Aorta (tissue), 5 donors: ENCODE results near the gene GSTM2. TPM values are rescaled to one million over a fixed set of nuclear protein-coding genes. Genes with fewer than 3 reads are reported as not detected.
A peak's percentile ranks its signal among the peaks of the same experiment; 100 is the strongest.
"Not testable (repeated sequence)": the region's sequence is repeated elsewhere in the genome, so short reads cannot be mapped to it uniquely, and the experiment has no call there.

Source experiments
- ATAC-seq: fragments of 200-7000 bp; cut with Tn5 transposase; one replicate; pipeline ENCODE4 v1.9.1; 2022; ENCODE audit warnings: moderate library complexity; ENCODE audit not compliant: low FRiP score
- DNase-seq, 2 donors: peaks; one replicate each; pipeline ENCODE4 v3.0.0-alpha.2; 2020
- H3K27ac ChIP-seq, 2 donors: one replicate each; pipeline ENCODE4 v1.5.1; 2013; ENCODE audit warnings: low read length in 2 of 2, mild to moderate bottlenecking in 2 of 2, moderate library complexity in 2 of 2, control low read depth in 1 of 2, inconsistent platforms in 1 of 2, low read depth in 1 of 2
- H3K27me3 ChIP-seq, 2 donors: one replicate each; pipeline ENCODE4 v1.6.1; 2013; ENCODE audit warnings: control low read depth in 1 of 2, low read length in 1 of 2, mild to moderate bottlenecking in 1 of 2, moderate library complexity in 1 of 2; ENCODE audit not compliant: insufficient read depth in 2 of 2, control insufficient read depth in 1 of 2
- H3K36me3 ChIP-seq, 2 donors: one replicate each; pipeline ENCODE4 v1.6.1; 2013; ENCODE audit warnings: control low read depth in 1 of 2, low read length in 1 of 2, mild to moderate bottlenecking in 1 of 2; ENCODE audit not compliant: insufficient read depth in 2 of 2, control insufficient read depth in 1 of 2
- H3K4me1 ChIP-seq, 2 donors: one replicate each; pipeline ENCODE4 v1.6.1; 2013; ENCODE audit warnings: low read length in 2 of 2, control low read depth in 1 of 2, mild to moderate bottlenecking in 1 of 2, moderate library complexity in 1 of 2; ENCODE audit not compliant: insufficient read depth in 2 of 2, control insufficient read depth in 1 of 2
- H3K4me3 ChIP-seq, 2 donors: one replicate each; pipeline ENCODE4 v1.5.1; 2013; ENCODE audit warnings: low read length in 2 of 2, control low read depth in 1 of 2, mild to moderate bottlenecking in 1 of 2
- H3K9me3 ChIP-seq: one replicate; pipeline ENCODE4 v1.6.1; 2013; ENCODE audit warnings: mild to moderate bottlenecking, low read length; ENCODE audit not compliant: control insufficient read depth
- WGBS, 2 donors: extraction: QIAGEN DNeasy Blood & Tissue Kit; methylation state at CpG; one replicate each; pipeline ENCODE4 v1.1.7; 2013; 5-methylcytosine and 5-hydroxymethylcytosine counted together
- intact Hi-C, 2 donors: fragments of 100-400 bp; cut with DNase I; formaldehyde crosslinking; loops; one replicate each; pipeline versions ENCODE4 v1.14.2 to v1.15.0; 2022
- polyA plus RNA-seq, 2 donors: library from polyadenylated mRNA; stranded (reverse); fragments of 200-250 nt; gene quantifications; one replicate each; pipeline ENCODE4 v1.2.3, GENCODE V29; 2013
- total RNA-seq, 2 donors: library from RNA; stranded (reverse); fragmentation: NEBNext Ultra II Directional; extraction: Animal tissue kit (Norgen Biotek cat#: 25700); gene quantifications; one replicate each; pipeline ENCODE4 v1.2.1, GENCODE V29; 2021
- donor health status: healthy with polysubstance abuse.
- donor health status: Bipolar disorder and iron deficiency.
- donor health status: DM: no; HTN: no; CAD: no.
- donor health status: DM: no; HTN: no; CAD: no.
- donor health status: DM: yes; HTN: yes; CAD: no.

Gene GSTM2
- total and polyA plus RNA-seq, 4 donors: 17.5 to 279 (median 92.1) TPM

- ATAC-seq, H3K9me3 ChIP-seq, DNase-seq, H3K27me3 ChIP-seq, H3K4me3 ChIP-seq, intact Hi-C loops, H3K36me3 ChIP-seq, H3K4me1 ChIP-seq, H3K27ac ChIP-seq: not testable (repeated sequence)
- 88 to 89% methylated on average over 3 of the region's 3 CpGs for WGBS, 2 donors
Measured at GRCh38 chr1:109676683-109677381, 9.0 kb downstream of the GSTM2 start.

- Histone ChIP-seq H3K27ac (no peak overlapping the region), H3K36me3 (peaks cover 0 to 1% of the 10 kb centered on the region in 2 donors), H3K27me3 (no peaks in the 10 kb centered on the region), H3K9me3 (no peaks in the 10 kb centered on the region), H3K4me1 (no peaks in the 10 kb centered on the region), H3K4me3 (no peak overlapping the region)
- DNase-seq (no peak), ATAC-seq (no peak)
- WGBS, 2 donors: 73% methylated on average over 3 of the region's 3 CpGs
- intact Hi-C loops: no loop called here
Measured at GRCh38 chr1:109677459-109677858, 9.6 kb downstream of the GSTM2 start.

- not testable (repeated sequence) for ATAC-seq
- WGBS, 2 donors: 74 to 80% methylated on average over 2 of the region's 2 CpGs
Measured at GRCh38 chr1:109678637-109679036, 10.8 kb downstream of the GSTM2 start.

GRCh38 chr1:109684777-109685176 is 16.9 kb downstream of the GSTM2 start:
- intact Hi-C loops: loop anchor here in 1 of 2 donors (5.0 kb wide), 1 partner anchor 137 kb away; the partner anchor contains the start of gene GNAI3
- not testable (repeated sequence) for DNase-seq

More at GRCh38 chr1:109678637-109679036, 10.8 kb downstream of the GSTM2 start:
- H3K9me3 ChIP-seq, H3K27ac ChIP-seq, DNase-seq, H3K4me1 ChIP-seq, intact Hi-C loops, H3K27me3 ChIP-seq, H3K36me3 ChIP-seq, H3K4me3 ChIP-seq: not testable (repeated sequence)

GRCh38 chr1:109685399-109685798 is 17.5 kb downstream of the GSTM2 start:
- DNase-seq, H3K9me3 ChIP-seq, H3K27me3 ChIP-seq, H3K4me1 ChIP-seq, H3K27ac ChIP-seq, H3K36me3 ChIP-seq, ATAC-seq, H3K4me3 ChIP-seq: not testable (repeated sequence)
- intact Hi-C loops: loop anchor here in 1 of 2 donors (5.0 kb wide), 1 partner anchor 138 kb away; the partner anchor contains the start of gene GNAI3
- WGBS, 2 donors: 59 to 60% methylated on average over 1 of the region's 1 CpG

More at GRCh38 chr1:109684777-109685176, 16.9 kb downstream of the GSTM2 start:
- not testable (repeated sequence) for H3K9me3 ChIP-seq, H3K27ac ChIP-seq, H3K27me3 ChIP-seq, H3K36me3 ChIP-seq, ATAC-seq, H3K4me1 ChIP-seq, H3K4me3 ChIP-seq
- 92 to 95% methylated on average over 6 of the region's 6 CpGs for WGBS, 2 donors

GRCh38 chr1:109685890-109686289 is 18.0 kb downstream of the GSTM2 start:
- not testable (repeated sequence) for ATAC-seq, H3K36me3 ChIP-seq, H3K4me3 ChIP-seq, H3K27me3 ChIP-seq, H3K9me3 ChIP-seq, H3K27ac ChIP-seq, DNase-seq, H3K4me1 ChIP-seq
- intact Hi-C loops: loop anchor here in 1 of 2 donors (2.0 to 5.0 kb wide), 2 partner anchors 45 to 139 kb away; partner anchors contain the start of gene GNAI3
- WGBS, 2 donors: 94% methylated on average over 4 of the region's 4 CpGs

- 16 to 18% methylated on average over 10 to 11 of the region's 11 CpGs for WGBS, 2 donors
- DNase-seq, H3K36me3 ChIP-seq, ATAC-seq, H3K27me3 ChIP-seq, H3K4me1 ChIP-seq, H3K9me3 ChIP-seq, H3K4me3 ChIP-seq: not testable (repeated sequence)
- peak overlapping the region in 1 of 2 donors; percentile 66 for H3K27ac ChIP-seq
- intact Hi-C loops: loop anchor here in 1 of 2 donors (2.0 to 5.0 kb wide), 2 partner anchors 46 to 140 kb away; partner anchors contain the start of gene GNAI3
Measured at GRCh38 chr1:109687109-109687508, 19.3 kb downstream of the GSTM2 start.

GRCh38 chr1:109687641-109688499 is 20.0 kb downstream of the GSTM2 start, which contains the start of gene GSTM1:
Gene GSTM1 (plus strand): TSS chr1:109687817. CDS start chr1:109687874, 57 bp downstream.
- 1 to 2% methylated on average over 19 to 46 of the region's 46 CpGs for WGBS, 2 donors
- Histone ChIP-seq H3K4me3 (peak within 1 kb of the TSS in 1 of 2 donors; percentile 37), H3K27me3 (no peaks in the 10 kb centered on the region), H3K27ac (peak within 1 kb of the TSS in 1 of 2 donors; percentile 66), H3K36me3 (no peaks in the 10 kb centered on the region), H3K9me3 (no peaks in the 10 kb centered on the region), H3K4me1 (no peaks in the 10 kb centered on the region)
- ATAC-seq (no peak), DNase-seq (peak in 1 of 2 donors; percentile 93)
- intact Hi-C loops: loop anchor here in 1 of 2 donors (2.0 to 5.0 kb wide), 2 partner anchors 47 to 141 kb away; partner anchors contain the start of gene GNAI3
